GM18907 (cell line): ENCODE measurements around the gene PHF19.

Experiments used
- ATAC-seq: cut with Tn5 transposase; IDR thresholded peaks from one replicate; pipeline ENCODE4 v1.9.1; 2021; ENCODE audit warnings: mild to moderate bottlenecking, moderate library complexity; ENCODE audit not compliant: unreplicated experiment

Gene PHF19

GRCh38 chr9:120818595-120818994 lies 58.4 kb downstream of the PHF19 start:
- ATAC-seq, result no peak

GRCh38 chr9:120815075-120815474 lies 61.9 kb downstream of the PHF19 start:
- no peak for ATAC-seq

DNA sequence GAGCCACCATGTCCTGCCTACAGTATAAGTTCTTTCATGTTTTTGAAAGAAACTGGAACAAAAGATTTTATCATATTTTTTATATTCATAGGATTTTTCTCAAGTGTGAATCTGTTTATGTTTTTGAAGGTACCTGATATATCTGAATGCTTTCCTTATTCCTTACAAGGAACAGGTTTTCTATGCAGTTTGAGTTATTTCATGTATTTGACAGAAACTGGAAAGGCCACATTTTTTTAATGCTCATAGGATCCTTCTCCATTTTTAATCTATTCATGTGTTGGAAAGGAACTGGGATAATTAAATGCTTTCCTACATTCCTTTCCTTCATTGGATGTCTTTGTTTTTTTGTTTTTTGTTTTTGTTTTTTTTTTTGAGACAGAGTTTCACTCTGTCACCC lies 68.1 kb downstream of the PHF19 start:
- no peak for ATAC-seq

DNA sequence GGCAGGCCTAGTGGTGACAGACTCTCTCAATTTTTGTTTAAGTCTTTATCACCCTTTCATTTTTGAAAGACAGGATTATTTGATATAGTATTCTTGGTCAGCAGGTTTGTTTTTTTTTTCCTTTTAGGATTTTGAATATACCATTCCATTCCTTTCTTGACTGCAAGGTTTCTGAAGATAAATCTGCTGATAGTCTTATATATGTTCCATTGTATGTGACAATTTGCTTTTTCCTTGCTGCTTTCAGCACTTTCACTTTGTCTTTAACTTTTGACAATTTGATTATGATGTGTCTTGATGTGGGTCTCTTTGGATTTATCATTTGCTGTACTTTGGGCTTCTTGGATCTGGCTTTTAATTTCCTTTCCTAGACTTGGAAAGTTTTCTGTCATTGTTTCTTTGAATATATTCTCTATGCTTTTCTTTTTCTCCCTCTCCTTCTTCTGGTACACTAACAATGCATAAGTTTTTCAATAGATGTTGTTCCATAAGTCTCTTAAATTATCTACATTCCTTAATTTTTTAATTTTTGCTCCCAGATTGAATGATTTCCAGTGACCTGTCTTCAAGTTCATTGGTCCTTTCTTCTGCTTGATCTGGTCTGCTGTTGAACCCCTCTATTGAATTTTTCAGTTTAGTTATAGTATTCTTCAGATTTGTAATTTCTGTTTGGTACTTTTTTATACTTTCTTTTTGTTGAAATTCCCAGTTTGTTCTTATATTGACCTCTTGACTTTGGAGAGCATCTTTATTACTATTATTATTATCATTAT lies 69.2 kb downstream of the PHF19 start:
- ATAC-seq, result no peak
